Amniotic stem cell (primary cell): ENCODE results near the gene AP3B1.
"Not testable (repeated sequence)": the region's sequence is repeated elsewhere in the genome, so short reads cannot be mapped to it uniquely, and the experiment has no call there.

Experiments used
- DNase-seq: peaks from one replicate; lab custom pipeline; 2025; lab: John Stamatoyannopoulos, UW

Gene AP3B1

GRCh38 chr5:78151594-78152271 is 142.8 kb downstream of the AP3B1 start:
- no peak for DNase-seq

DNA sequence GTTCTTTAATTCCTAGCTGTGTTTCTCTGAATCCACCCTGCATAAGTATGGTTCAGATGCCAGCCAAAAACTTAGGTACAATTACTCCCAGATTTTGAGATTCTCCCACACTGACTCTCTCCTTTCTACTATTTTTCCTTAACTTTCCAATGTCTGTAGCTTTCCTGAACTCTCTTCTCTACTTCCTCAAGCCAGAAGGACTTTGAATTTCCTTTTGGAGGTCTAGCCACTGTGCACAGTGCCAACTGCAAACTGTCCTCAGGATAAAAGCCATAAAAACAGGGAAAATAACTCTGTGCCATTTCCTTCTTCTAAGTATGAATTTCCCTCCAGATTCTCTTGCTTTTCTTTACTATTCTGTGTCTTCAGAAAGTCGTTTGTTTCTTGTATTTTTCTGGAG is 157.2 kb downstream of the AP3B1 start:
- DNase-seq = no peak

GRCh38 chr5:78133423-78133822 is 161.1 kb downstream of the AP3B1 start:
- DNase-seq = no peak

GRCh38 chr5:78132507-78132906 is 162.0 kb downstream of the AP3B1 start:
- DNase-seq = no peak

DNA sequence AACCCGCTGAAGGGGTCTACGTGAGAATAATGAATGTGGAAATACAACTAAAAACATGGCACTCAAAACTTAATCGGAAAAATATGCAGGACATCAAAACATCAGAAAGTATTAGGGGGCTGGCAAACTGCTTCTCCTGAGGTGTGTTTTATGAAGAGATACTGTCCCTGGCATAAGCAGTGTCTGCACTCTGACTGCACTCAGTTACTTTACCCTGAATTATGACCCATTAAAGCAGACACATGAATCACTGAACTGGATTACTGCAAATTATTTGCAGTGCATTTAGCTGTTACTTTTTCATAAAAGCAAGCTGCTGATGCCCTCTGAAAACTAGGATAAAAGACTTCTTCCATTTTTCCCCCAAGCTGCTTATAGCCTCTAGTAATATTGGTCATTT is 164.9 kb downstream of the AP3B1 start:
- DNase-seq = no peak

GRCh38 chr5:78127875-78128274 is 166.6 kb downstream of the AP3B1 start:
- no peak for DNase-seq

- DNase-seq = no peak
These were observed 168.0 kb downstream of the AP3B1 start for GRCh38 chr5:78126536-78126935.

DNA sequence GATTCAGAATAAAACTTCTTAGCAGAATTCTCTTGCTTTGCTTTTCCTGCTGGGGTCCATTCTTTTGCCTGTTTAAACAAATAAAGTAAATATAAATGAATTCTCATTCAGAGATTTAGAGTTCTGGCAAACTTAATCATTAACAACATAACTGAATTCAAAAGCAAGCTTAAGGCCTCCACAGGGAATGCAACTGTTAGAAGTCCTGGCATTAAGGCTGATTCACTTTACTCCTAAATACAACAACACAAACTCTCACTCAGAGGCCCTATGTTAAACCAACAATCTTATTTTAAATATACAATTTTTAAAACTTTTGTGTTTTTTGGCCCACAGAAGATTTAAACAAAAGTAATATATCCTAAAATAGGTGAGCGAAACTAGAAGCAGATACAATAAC is 178.3 kb downstream of the AP3B1 start:
- no peak for DNase-seq

DNA sequence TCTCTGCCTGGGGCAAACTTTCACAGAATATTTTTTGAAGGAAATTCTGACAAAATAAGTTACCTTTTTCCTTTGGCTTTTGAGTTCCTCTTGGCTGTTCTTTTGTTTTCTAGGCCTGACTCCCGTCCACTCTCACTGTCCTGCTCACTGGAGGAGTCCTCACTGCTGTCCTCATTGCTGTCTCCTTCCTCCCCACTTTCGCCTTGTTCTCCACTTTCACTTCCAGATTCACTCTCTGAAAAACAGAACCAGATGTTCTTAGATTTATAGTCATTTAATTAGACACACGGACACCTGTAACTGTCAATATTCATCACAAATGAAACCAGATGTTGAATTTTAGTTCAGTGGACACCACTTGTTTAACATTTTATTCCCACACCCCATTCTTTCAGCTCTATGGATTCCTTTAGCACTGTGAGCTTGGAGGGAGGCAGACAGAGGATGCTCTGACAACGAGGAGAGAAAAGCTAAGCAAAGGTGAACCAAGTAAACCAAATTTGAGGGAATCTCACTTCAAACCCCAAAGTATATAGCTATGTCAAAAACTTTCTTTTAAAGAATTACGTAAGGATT is 180.7 kb downstream of the AP3B1 start:
- DNase-seq = no peak

- no peak for DNase-seq
These were observed 181.6 kb downstream of the AP3B1 start for GRCh38 chr5:78112931-78113330.

DNA sequence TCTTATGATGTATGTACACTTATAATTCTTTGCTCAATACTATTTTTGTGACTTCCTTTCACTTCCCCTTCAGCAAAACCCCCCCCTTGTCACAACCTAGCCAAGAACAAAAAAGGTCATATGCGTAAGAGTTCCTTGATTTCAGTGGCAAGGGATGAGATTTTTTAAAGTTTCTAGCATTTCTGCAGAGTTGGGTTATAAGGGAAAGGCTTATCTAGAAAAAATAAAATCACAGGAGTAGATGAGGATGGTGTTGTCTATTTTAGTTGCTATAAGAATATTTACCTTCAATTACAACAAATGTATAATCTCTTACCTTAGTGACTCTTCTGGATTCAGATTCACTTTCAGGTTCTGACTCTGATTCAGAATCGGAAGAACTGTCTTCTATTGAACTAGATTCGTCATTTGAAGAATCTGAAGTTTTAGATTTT is 184.6 kb downstream of the AP3B1 start:
- no peak for DNase-seq

GRCh38 chr5:78108564-78108963 is 185.9 kb downstream of the AP3B1 start:
- DNase-seq = no peak

DNA sequence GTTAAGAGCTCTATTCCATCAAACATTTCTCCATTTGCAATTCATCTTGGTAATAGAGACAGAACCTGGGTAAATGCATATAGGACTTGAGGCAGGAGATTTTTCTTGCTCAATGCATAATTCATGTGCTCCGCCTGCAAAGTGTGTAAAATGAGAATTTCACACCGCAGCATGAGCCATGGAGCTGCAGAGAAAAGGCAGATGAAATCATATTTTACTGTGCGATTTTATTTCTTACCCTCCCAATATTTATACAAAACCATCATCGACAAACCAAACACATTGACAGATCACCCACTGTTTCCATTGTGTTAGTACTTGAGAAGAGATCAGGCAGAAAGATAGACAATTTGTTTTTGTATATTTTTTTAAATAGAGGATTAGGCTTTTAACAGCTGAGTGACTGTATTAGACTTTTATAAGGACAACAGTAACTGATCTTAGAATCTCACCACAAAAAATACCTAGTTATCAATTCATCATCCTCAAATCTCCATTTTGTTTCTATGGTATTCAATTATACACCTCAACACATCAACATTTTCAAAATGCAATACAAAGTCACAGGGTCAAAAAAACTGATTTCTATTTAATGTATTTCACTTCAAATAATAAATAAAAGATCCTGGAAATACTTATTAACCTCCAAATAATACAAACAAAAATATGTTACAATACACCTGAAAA is 191.1 kb downstream of the AP3B1 start:
- DNase-seq = no peak

- DNase-seq = no peak
These were observed 192.0 kb downstream of the AP3B1 start for GRCh38 chr5:78102500-78102899.

GRCh38 chr5:78095125-78095524 is 199.4 kb downstream of the AP3B1 start:
- no peak for DNase-seq

GRCh38 chr5:78090002-78090401 is 204.5 kb downstream of the AP3B1 start:
- DNase-seq = no peak

DNA sequence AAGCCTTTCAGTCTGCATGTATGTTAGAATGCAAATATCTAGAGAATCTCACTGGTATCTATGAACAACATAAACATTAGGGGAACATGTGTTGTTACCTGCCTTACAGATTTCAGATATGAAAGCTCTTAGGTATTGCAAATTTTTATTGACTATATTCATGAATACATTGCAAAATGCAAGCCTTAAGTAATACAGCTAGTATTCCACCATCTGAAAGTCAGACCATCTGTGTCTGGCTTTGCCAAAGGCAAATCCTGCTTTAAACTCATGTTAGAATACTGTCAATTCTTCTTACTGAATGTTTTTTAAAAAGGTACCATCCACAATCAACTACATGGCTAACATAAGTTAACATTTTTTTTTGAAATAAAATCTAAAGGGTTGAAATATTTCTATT is 215.6 kb downstream of the AP3B1 start:
- DNase-seq = no peak

DNA sequence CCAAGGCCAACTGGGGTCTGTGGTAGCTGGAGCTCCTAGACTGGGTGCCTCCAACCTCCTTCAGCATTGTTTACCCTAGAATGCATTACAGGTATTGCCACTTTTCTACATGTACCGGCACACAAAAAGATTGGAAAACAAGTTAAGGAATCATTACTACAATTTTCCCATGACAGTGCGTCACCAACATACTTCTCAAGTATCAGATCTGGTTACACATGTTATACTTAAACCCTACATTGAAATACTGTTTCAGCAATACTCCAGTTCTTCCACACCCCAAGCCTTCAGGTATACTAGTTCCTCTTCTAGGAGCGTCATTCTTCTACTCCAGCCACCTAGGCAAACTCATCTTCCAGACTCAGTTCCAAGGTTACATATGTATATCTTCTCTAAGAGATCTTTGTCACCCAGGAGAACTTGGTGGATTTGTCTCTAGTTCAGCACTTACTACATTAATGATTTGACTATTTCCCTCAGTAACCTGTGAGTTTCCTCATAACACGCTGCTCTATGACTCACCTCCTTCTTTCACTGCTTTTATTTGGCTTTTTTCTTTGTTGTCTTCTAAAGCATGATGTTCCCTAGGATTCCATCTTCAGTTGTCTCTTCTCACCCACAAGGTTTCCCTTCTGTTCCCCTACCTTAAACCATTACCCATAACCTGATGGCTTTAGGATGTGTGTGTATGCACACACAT is 217.0 kb downstream of the AP3B1 start:
- DNase-seq = no peak

- no peak for DNase-seq
These were observed 218.1 kb downstream of the AP3B1 start for GRCh38 chr5:78076351-78076750.

DNA sequence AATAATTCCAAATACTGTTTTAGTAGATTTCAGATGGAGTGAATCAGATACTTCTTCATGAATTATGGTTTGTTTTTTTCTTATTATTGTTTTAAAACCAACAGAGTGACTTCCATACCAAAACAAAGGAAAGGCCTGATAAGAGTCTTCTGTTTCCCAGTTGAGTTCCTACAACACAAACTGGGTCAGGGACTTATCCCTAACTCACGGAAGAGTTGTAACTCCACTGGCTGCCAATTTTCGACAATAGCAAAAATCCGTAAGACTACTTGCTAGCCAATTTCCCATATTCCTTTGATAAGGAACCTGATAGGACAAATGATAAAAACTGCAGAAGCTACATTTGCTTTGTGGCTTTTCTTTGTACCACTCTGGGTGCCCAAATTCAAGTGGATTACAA is 219.2 kb downstream of the AP3B1 start:
- DNase-seq = no peak

DNA sequence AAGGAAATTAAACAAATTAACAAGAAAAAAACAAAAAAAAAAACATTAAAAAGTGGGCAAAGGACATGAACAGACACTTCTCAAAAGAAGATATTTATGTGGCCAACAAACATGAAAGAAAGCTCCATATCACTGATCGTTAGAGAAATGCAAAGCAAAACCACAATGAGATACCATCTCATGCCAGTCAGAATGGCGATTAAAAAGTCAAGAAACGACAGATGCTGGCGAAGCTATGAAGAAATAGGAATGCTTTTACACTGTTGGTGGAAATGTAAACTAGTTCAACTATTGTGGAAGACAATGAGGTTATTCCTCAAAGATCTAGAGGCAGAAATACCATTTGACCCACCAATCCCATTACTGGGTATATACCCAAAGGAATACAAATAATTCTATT is 223.8 kb downstream of the AP3B1 start:
- not testable (repeated sequence) for DNase-seq

GRCh38 chr5:78067581-78067980 is 226.9 kb downstream of the AP3B1 start:
- DNase-seq = not testable (repeated sequence)

DNA sequence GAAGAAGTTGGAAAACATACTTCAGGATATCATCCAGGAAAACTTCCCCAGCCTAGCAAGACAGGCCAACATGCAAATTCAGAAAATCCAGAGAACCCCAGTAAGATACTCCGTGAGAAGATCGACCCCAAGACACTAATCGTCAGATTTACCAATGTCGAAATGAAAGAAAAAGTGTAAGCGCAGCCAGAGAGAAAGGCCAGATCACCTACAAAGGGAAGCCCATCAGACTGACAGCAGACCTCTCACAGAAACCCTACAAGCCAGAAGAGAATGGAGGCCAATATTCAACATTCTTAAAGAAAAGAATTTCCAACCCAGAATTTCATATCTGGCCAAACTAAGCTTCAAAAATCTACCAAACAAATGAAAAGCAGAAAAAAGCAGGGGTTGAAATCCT is 227.8 kb downstream of the AP3B1 start:
- DNase-seq = not testable (repeated sequence)
